NCI-H1048 (cell line): ENCODE results near the gene NR2F1-AS1.
"Not testable (repeated sequence)": the region's sequence is repeated elsewhere in the genome, so short reads cannot be mapped to it uniquely, and the experiment has no call there.

Experiments
- DNase-seq: peaks from one replicate; lab custom pipeline; 2025; lab: John Stamatoyannopoulos, UW

The NR2F1-AS1 gene

GRCh38 chr5:93576994-93577853 lies 3.8 kb downstream of the NR2F1-AS1 start:
- no peak for DNase-seq

DNA sequence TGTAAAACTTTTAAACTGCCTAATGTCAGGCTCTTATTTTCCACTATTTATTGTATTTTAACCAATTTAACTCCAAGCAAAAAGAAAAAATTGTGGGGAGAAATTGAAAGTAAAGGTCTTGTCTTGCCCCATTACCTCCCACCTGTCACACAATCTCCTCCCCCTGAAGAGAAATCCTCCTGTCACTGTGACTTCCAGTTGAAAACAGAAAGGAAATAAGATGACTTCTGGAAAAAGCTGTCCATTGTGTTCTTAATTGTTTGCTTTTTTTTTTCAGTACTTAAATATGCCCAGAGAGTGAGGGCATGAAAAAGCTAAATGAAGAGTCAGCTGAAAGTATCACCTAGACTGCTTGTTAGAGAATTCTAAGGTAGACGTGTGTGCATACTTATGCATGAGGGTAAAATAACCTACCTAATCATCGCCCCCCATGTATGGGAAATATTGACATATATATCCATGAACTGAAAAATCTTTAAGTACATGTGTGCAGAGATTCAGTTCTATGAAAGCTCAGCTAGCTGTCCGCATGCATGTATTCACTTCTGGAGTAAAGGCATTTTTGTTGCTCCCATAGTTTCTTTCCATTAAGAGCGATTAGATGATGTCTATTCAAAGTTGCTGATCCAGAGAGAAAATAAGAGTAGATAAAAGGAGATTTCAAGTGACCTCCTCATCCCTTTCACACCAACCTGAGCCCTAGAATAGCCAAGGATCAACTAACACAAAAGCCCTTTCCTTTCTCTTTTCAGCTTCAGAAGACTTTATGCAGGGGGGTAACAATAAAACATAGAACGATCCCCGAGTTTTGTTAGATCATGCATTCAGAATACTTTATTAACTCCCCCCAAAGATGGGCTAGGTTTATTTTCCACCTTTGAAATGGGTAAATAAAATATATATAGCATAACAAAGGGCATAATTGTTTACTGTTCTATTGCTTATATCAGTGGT lies 5.3 kb downstream of the NR2F1-AS1 start:
- DNase-seq, result no peak

DNA sequence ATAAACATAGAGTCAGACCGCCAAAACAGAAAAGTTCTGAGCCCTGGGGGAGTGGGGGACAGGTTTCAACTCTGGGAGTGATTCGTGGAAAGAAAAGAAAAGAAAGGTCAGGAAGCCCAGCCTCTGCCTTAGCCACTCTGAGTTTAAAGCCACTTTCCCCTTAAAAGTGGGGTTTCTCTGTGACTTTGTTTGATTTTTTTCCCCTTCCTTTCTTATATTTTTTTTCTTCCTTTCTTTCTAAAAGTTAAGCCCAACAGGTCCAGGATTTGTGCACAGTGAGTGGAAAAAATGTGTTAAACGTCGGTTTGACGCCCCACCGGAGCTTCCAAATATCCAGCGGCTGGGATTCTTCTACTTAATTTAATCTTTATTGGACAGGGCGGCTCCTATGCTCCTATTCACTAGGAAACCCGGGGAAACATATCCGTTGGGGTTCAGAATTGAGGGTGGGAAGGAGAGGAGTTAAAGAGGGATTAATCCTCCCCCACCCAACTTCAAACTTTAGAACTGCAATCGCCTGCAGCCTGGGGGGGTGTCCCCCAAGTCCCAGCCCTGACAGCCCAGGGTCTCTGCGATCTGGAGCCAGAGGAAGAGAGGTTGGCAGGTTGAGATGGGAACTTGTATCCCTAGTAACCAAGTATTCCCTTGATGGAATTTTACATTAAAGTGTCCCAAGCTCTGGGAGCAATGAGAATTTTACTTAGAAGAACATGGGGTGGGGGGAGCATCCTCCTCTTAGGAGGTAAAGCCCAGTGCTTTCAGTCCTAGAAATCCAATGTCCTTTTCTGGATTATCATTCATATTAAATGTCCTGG lies 6.3 kb downstream of the NR2F1-AS1 start:
- no peak for DNase-seq

DNA sequence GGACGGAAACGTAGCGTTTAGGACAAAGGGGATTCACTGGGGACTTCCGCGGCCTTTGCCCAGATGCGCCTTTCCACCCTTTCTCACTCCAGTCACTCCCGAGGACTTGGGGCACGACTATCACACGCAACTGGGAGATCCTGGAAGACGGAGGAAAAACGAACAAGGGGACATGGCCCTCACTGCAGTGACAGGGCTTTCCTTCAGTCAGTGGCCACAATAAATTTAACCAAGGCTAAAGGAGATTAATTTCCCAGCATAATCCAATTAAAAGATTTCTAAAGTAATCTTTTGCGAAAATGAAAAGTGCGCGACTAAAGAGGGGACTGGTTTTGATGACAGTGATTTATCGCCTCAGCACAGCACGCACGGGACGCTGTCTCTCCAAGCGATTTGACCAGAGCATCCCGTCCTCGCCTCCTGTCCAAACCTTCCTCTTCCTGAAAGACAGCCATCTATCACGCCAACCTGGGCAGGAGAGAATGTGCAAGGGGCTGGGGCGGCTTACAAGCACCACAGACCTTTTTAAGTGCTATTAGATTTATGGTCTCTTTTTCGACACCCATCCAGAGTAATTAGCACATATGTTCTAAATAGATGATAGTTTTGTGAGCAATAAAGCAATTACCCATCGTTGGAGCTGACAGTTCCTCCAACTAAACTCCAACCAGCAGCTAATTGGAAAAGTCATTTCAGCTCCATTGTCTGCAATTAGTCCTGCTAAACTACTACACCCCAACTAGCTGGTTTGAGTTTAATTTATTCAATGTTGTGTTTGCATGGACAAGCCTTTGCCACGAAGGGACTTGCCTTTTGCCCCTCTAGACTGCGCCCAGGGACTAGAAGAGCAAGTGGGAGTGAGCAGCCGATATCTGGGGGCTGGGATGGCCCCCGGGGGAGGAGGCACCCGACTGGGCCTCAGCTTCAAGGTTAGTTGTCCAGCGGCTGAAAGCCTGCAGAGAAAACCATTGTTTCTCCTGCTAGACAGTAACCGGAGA lies 7.4 kb downstream of the NR2F1-AS1 start:
- DNase-seq, result no peak

GRCh38 chr5:93572608-93573353 lies 8.2 kb downstream of the NR2F1-AS1 start:
- no peak for DNase-seq

DNA sequence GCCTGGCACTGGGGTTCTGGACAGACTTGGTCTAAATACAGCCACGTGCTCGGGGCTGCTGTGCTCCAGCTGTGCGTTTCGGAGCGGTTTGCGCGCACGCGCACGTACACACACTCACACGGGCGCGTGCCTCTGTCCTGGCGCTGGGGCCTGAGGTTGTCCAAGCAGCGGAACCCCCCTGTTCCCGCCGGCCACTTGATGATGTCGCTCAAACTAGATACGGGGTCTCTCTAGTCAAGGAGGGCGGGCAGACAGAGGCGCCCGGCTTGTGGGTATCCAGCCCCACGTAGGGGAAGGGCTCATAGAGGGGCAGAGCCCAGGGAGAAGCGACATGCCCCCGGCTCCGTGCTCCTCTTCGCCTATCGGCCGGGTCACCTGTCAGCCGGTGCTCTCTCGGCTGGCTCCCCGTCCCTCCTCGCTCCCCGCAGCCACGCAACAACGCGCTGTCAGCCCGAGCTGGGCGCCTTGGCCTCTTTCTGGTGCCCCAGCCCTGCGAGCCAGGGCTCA lies 8.9 kb downstream of the NR2F1-AS1 start:
- DNase-seq, result no peak

DNA sequence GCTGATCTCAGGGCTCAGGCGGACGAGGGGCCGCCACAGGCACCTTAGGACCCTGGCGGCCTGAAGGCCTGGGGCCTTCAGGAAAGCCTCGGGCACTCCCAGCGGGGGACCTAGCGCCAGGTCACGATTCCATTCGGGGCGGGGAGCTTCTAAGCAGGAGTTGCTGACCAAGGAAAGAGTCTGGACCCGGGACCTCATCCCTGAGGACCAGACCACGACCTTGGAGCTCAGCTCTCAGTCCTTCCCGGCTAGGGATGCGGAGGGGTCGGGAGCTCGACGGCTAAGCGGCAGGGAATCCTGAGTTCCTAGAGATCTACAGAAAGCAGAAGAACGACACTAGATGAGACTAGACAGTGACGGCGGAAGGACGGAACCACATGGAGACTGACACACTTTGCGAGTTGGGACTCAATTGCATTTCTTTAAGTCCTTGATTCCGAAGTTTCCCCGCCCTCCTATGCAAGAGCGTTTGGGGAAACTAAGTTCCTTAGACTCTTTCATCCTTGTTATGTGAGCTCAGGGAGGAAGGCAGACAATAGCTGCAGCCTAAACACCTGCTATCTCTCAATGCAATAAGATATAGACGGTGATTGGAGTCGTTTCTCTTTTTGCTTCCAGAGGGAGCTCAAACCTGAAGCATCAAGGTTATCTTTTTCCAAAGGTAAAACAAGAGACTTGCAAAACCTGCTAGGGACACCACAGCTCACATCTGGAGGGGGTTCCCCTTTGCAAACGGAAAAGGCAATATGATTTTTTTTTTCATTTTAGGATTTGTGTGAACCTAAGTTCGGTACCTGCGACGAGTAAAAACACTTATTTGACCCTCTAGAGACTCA lies 9.7 kb downstream of the NR2F1-AS1 start:
- DNase-seq, result no peak

- DNase-seq, result no peak
Observed at GRCh38 chr5:93570294-93571113, 10.5 kb downstream of the NR2F1-AS1 start.

DNA sequence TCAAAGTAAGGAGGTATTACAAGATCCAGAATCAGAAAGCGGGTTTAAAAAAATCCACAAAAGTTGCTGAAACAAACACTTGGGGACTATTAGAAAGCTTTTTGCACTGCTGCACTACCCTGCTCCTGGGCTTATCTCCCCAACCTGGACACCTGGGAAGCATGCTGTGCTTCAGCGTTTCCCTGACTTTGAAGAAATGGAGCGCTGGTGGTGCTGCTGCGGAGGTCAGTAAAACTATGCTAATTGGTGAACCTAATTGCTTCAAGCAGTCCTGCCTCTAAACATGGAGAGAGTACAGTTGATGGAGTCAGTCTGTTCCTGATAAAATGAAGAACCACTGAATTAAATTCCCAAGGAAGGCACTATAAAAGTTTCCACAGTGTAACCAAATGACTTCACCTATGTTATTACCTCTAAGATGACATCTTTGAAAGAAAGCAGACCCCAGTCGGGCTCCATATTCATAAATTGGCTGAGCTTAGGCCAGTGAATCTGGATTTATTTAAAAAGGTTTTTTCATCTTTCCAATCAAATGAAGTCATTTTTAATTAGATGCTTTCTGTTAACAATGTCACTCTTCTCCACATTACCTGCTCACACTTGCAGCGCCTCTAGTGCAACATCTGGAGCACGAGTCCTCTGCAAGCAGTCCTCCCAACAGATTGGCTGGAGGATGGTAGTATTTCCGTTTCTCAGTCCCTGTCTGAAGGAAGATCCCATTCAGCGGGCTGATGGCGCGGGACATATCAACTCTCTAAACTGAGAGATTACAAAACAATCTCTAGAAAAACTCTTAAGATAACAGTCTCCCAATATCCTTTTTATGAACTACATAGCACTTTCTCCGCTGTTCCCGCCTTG lies 11.5 kb downstream of the NR2F1-AS1 start:
- DNase-seq, result no peak

GRCh38 chr5:93567424-93567823 lies 13.6 kb downstream of the NR2F1-AS1 start:
- no peak for DNase-seq

- DNase-seq, result no peak
Observed at GRCh38 chr5:93566091-93566490, 14.9 kb downstream of the NR2F1-AS1 start.

DNA sequence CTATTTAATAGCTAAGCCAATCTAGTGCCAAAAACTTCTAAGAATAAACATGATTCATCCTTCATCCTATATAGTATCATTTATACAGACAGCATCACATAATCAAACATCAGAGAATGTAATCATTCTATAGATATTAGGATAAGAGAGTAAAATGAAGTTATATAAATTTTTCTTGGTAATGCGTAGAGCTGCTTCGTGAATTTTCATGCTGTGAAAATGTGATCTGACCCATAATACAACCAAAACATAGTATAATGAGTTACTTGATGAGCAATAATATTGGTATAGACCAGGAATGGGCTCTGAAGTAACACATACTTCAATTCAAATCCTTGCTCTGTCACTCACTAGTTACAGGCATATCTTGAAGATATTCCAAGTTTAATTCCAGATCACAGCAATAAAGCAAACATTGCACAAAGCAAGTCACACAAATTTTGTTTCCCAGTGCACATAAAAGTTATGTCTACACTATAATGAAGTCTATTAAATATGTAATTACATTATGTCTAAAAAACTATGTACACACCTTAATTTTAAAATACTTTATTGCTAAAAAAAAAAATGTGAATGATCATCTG lies 23.9 kb downstream of the NR2F1-AS1 start:
- DNase-seq, result no peak

GRCh38 chr5:93549594-93549993 lies 31.4 kb downstream of the NR2F1-AS1 start:
- not testable (repeated sequence) for DNase-seq

DNA sequence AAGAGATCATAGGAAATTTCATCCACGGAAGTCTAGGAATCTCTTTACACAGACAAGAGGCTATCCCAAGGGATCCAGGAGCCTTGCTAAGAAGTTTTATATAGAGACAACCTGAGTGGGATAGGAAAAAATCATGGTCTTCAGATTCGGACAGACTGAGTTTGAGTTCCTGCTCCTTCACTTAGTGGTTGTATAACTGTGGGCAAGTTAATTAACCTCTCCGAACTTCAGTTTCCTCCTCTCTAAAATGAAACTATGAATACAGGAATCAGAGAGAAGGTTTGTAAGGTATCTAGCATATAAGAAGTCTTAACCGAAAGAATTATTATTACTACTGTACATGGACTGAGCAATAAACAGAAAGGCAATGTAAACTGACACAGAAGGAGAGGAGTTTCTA lies 35.1 kb downstream of the NR2F1-AS1 start:
- DNase-seq, result no peak

DNA sequence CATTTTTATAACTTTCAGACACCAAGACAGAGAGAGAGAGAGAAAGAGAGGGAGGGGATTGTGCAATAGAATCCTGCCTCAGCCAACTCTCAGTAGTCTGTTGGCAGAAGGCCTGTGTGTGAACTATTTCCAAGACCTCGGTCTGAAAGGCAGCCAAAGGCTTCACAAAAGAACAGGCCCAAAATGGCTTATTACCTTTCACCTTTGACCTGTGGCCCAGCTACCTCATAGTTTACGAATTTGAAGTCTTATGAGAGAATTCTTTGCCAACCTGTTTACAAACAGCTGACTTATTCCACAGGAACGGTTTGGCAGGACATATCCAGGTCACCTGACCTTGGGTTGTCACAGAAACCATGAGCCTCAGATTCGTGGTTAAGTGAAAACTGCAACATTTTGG lies 48.6 kb downstream of the NR2F1-AS1 start:
- DNase-seq, result no peak

DNA sequence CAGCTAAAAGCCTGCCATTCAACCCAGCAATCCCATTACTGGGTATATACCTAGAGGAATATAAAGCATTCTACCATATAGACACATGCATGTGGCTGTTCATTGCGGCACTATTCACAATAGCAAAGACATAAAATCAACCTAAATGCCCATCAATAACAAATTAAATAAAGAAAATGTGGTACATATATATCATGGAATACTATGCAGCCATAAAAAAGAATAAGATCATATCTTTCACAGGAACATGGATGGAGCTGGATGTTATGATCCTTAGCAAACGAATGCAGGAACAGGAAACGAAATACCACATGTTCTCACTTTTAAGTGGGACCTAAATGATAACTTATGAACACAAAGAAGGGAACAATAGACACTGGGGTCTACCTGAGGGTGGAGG lies 59.2 kb downstream of the NR2F1-AS1 start:
- not testable (repeated sequence) for DNase-seq

- no peak for DNase-seq
Observed at GRCh38 chr5:93519740-93520139, 61.3 kb downstream of the NR2F1-AS1 start.
